Mucosa of descending colon (tissue), 3 donors: Measurements from ENCODE around the gene SPTB. TPM values are rescaled to one million over a fixed set of nuclear protein-coding genes. Genes with fewer than 3 reads are reported as not detected.

Experiments
- ATAC-seq: fragments of 200-7000 bp; cut with Tn5 transposase; one replicate; pipeline ENCODE4 v1.9.1; 2020; ENCODE audit warnings: mild to moderate bottlenecking, moderate library complexity
- DNase-seq, 3 donors: peaks; one replicate each; pipeline ENCODE4 v3.0.0-alpha.2; 2020
- H3K36me3 ChIP-seq: fragments of 200-600 bp; one replicate; pipeline ENCODE4 v1.8.0; 2021; ENCODE audit warnings: low read depth, mild to moderate bottlenecking
- H3K4me1 ChIP-seq: fragments of 200-600 bp; one replicate; pipeline ENCODE4 v1.8.0; 2021; ENCODE audit warnings: low read depth, mild to moderate bottlenecking
- H3K4me3 ChIP-seq: fragments of 200-600 bp; one replicate; pipeline ENCODE4 v1.8.0; 2021; ENCODE audit warnings: mild to moderate bottlenecking
- H3K9me3 ChIP-seq: fragments of 200-600 bp; one replicate; pipeline ENCODE4 v1.8.0; 2021; ENCODE audit warnings: mild to moderate bottlenecking
- CTCF ChIP-seq: fragments of 200-600 bp; IDR thresholded peaks from one replicate; pipeline ENCODE4 v1.8.0; 2022; ENCODE audit warnings: antibody characterized with exemption, mild to moderate bottlenecking
- intact Hi-C, 2 donors: fragments of 100-400 bp; cut with DNase I in 1 of 2; cut with micrococcal nuclease in 1 of 2; formaldehyde crosslinking; loops; one replicate each; pipeline versions ENCODE4 v1.11.0 to v1.11.1; 2022; cut with DNase I, micrococcal nuclease
- total RNA-seq, 3 donors: library from RNA; stranded (reverse); fragmentation: NEBNext Ultra II Directional in 2 of 3; extraction: Animal tissue kit (Norgen Biotek cat#: 25700) in 2 of 3; gene quantifications; one replicate each; pipeline versions ENCODE4 v1.2.1 to v1.2.4, GENCODE V29; 2021 to 2023
- donor health status: DM: no; HTN: no; CAD: no; lungs with moderate emphysema.
- donor health status: DM: no; HTN: no; CAD: no.
- donor health status: DM: no; HTN: yes; CAD: no.

The SPTB gene
- total RNA-seq, 3 donors from 2014 or later: 0.35 to 1.4 (median 0.51) TPM

- Histone ChIP-seq H3K4me1 (no peaks in the 10 kb centered on the region), H3K4me3 (no peak overlapping the region), H3K36me3 (no peaks in the 10 kb centered on the region), H3K9me3 (no peaks in the 10 kb centered on the region)
- TF ChIP-seq CTCF: no peak
- ATAC-seq: no peak
- no peak for DNase-seq
- intact Hi-C loops: no loop called here
Measured at GRCh38 chr14:64772397-64772950, 107.2 kb downstream of the SPTB start.

GRCh38 chr14:64771161-64771560 is 108.5 kb downstream of the SPTB start:
- no peak for ATAC-seq

GRCh38 chr14:64770751-64771150 is 109.0 kb downstream of the SPTB start:
- Histone ChIP-seq H3K9me3 (no peaks in the 10 kb centered on the region), H3K4me1 (no peaks in the 10 kb centered on the region), H3K36me3 (no peaks in the 10 kb centered on the region), H3K4me3 (no peak overlapping the region)
- DNase-seq: no peak
- no peak for TF ChIP-seq CTCF
- no peak for ATAC-seq
- intact Hi-C loops: no loop called here

More at GRCh38 chr14:64771161-64771560, 108.5 kb downstream of the SPTB start:
- Histone ChIP-seq H3K4me3 (no peak overlapping the region), H3K36me3 (no peaks in the 10 kb centered on the region), H3K9me3 (no peaks in the 10 kb centered on the region), H3K4me1 (no peaks in the 10 kb centered on the region)
- DNase-seq: no peak
- TF ChIP-seq CTCF: no peak
- intact Hi-C loops: no loop called here

- Histone ChIP-seq H3K4me1 (no peaks in the 10 kb centered on the region), H3K36me3 (no peaks in the 10 kb centered on the region), H3K4me3 (no peak overlapping the region), H3K9me3 (no peaks in the 10 kb centered on the region)
- TF ChIP-seq CTCF: no peak
- DNase-seq: no peak
- intact Hi-C loops: no loop called here
- ATAC-seq: no peak
Measured at GRCh38 chr14:64769096-64770020, 110.3 kb downstream of the SPTB start.

- DNase-seq: no peak
- no peak for ATAC-seq
- no peaks in the 10 kb centered on the region for H3K36me3 ChIP-seq
- no peak for TF ChIP-seq CTCF
- no peaks in the 10 kb centered on the region for H3K9me3 ChIP-seq
- H3K4me3 ChIP-seq: no peak overlapping the region
- no peaks in the 10 kb centered on the region for H3K4me1 ChIP-seq
- intact Hi-C loops: no loop called here
Measured at GRCh38 chr14:64768401-64769095, 111.2 kb downstream of the SPTB start.
